ENCODE data around the gene LILRA2.

DNA sequence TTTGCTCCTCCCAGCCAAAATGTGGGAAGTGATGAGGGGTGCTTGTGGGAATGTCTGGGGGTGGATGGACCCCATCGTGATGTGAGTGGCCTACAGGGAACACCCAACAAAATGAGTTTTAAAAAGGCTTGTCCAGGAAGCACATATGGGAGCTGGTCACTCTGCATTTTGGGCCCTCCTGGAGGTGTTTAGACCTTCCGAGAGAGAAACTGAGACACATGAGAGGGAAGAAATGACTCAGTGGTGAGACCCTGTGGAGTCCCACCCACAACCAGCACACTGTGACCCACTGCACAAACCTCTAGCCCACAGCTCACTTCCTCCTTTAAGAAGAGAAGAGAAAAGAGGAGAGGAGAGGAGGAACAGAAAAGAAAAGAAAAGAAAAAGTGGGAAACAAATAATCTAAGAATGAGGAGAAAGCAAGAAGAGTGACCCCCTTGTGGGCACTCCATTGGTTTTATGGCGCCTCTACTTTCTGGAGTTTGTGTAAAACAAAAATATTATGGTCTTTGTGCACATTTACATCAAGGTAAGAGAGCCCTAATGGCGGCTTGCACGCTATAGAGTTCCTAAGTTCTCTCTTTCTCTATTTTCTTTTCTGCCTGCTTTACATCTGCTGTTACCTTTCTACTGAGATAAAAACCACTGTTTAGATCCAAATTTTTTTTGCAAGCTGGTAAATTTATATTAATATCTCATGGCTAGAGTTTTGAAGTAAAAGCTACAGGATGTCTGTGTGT, 43.4 kb downstream of the LILRA2 start:
- TF ChIP-seq TAF1 (IDR thresholded peaks at IDR 0.05; ENCODE audit: borderline replicate concordance, insufficient read depth, low read length) (no peak), REST (IDR thresholded peaks at IDR 0.05; ENCODE audit: insufficient read depth in 1 of 2, low read depth in 2 of 2, low read length in 2 of 2) (no peak)
